GM19324 (cell line): Measurements from ENCODE around the gene CFAP100.

ENCODE experiments used
- ATAC-seq: cut with Tn5 transposase; IDR thresholded peaks from one replicate; pipeline ENCODE4 v1.9.1; 2021; ENCODE audit warnings: mild to moderate bottlenecking, moderate library complexity; ENCODE audit not compliant: unreplicated experiment, low FRiP score

The CFAP100 gene

DNA sequence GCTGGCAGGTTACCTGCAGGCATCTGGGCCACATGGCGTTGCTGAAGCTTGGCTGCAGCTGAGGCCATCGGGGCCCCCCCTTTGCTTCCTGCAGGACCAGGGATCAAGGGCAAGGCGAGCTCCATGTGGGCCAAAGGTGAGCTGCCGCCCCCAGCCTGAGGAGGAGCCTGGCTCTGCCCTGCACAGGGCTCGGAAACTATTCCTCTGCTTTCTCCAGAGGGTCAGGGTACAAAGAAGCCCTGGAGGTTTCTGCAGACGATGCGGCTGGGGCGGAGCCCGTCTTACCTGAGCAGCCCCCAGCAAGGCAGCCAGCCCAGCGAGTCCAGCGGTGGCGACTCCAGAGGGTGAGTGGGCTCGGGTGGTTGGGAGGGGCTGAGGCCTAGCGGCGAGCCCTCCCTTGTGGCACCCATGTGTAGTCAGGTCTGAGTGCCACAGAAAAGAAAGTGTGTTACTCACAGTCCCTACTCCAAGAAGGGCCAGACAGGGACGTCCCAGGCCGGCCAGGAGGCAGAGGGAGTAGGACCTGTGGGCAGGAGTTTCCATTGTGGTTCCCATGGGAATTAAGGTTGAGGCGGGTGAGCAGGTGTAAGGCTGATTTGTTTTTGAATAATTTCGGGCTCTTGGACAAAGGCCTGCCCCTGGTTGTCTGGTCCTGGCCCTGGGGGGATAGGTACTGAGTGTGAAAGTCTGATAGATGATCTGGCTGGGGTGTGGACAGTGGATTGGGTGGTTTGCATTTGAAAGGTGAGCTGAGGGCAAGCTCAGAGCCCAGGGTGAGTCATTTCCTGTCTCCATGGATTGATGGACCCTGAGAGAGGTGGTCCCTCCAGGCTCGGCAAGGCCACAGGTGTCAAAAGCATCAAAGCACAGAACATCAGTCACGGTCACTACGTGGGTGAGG lies 25.4 kb downstream of the CFAP100 start:
- ATAC-seq = no peak

DNA sequence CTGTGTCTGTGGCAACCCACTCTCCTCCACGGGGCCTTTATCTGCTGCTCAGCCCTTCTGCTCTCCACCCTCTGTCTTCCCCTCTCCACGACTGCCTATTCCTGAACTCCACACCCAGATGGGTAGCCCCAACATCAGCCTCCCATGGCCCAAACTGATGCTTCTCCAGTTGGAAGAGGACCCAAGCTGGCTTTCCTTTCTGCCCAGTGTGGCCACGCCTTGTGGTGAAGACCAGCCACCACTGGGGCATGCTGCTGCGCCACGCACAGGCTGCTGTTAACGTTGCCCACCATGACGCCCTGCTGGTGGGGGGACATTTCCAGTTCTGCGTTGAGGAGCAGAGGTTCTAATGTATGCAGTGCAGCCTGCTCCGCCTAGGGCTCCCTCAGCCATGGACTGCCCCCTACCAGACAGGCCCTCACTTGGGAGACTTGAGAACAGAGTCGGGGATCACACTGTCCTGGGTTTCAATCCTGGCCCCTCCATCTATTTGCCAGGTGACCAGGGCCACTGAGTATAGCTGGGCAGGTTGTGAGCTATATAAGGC lies 26.9 kb downstream of the CFAP100 start:
- no peak for ATAC-seq

DNA sequence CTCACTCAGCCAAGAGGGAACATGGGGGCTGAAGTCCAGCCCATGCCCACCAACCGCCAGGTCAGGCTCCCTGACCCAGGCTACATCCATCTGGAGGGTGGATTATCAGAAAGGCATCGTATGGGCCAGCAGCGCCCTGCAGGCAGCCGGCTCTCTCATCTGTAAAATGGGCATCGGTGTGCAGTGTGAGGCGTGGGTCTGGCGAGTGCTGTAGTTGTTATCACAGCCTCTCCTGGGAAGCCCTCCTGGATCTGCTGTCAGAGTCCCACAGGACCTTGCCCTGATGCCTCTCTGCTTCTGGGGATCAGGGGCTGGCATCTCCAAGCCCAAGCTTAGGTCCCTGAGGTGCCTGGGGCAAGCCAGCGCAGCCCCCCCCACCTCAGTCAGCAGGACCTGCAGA lies 27.4 kb downstream of the CFAP100 start:
- no peak for ATAC-seq

DNA sequence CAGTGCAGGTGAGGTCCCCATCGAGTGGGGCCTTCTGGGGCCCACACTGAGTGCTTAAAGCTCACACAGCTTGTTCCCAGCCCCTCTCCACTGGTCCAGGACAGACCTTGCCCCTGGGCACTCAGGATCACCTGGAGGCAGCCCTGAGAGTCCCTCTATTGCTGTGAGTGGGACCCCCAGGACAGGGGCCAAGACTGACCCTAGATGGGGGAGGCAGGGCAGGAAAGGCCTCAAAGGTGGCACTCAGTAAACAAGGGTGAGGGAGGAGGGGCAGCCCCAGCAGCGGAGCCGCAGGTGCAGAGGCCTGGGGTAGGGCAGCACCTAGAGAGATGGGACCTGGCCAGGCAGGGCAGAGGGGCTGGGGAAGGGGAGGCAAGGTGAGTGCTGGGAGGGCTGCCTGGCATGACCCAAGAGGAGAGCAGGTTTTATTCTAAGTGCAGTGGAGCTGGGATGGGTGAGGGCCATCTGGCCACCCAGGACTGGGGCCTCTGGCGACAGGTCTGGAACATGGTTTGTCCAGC lies 27.9 kb downstream of the CFAP100 start:
- no peak for ATAC-seq

DNA sequence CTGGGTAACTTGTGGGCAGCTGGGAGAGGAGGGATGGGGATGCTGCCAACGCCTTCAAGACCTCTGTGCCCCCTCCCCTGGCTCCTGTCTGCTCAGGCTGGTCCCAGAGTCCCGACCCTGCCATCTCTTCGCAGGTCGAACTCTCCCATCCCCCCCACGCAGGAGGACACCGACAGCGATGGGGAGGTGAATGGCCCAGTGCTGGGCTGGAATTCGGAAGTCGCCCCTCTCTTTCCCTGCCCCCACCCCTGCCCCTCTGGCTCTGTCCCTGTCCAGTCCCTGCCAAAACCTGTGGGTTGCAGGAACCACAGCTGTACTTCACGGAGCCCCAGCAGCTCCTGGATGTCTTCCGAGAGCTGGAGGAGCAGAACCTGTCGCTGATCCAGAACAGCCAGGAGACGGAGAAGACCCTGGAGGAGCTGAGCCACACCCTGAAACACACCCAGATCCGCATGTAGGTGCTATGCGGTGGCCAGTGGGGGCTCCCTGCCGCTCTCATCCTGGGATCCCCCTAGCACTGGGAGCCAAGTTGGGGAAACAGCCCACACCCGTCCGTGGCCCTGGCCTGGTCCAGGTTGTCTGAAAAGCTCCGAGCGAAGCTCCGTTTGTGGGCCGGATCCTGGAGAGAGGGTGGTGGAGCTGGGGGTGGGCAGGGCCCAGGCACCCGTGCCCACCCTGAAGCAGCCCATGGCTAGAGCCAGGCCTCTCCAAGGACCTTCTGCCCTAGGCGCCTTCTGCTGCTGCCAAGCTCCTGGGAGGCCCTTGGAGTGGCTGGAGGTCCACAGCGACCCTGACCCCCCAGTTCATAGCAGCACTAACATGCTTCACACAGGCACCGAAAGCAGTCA lies 28.7 kb downstream of the CFAP100 start:
- no peak for ATAC-seq

DNA sequence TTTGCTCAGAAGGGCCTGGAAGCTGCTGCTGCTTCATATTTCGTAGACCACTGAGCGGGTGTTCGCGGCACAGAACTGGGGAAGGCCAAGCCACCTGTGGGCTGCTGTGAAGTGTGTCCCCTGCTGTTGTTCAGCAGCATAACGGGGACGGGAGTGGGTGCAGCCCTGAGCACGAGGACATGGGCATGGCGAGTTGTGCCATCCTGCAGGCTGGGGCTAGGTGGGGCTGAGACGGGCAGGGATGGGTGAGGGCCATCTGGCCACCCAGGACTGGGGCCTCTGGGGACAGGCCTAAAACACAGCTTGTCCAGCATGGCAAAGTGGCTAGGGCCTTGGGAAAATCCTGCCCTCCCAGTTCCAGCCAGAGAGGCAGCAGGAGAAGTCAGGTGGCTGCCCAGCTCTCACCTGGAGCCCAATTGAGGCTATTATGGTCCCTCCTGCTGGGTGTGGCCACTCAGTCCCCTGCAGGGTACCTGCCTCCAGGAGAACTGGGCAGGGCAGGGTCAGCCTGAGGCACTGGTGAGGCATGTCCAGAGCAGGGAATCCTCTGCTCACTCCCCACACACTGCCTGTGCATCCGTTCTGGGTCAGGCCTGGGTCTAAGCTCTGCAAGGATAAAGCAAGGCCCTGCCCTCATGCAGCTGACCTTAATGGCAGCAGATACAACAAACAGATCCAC lies 29.5 kb downstream of the CFAP100 start:
- ATAC-seq = no peak

DNA sequence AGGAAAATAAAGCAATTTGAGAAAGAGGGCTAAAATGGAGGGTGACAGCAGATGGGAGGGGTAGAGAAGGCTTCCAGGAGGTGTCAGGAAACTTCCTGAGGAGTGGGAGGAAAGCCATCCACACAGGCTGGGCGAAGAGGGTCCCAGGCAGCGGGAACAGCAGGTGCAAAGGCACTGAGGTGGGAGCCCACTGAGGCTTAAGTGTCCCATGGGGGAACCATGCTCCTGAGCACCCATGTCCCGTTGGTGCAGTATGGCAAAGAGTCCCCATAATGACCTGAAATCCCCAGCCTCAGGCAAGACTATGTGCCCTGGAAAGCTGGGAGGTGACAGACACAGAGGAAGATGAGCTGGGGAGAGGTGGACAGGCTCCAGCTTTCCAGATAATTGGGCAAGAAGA lies 30.0 kb downstream of the CFAP100 start:
- ATAC-seq = no peak

DNA sequence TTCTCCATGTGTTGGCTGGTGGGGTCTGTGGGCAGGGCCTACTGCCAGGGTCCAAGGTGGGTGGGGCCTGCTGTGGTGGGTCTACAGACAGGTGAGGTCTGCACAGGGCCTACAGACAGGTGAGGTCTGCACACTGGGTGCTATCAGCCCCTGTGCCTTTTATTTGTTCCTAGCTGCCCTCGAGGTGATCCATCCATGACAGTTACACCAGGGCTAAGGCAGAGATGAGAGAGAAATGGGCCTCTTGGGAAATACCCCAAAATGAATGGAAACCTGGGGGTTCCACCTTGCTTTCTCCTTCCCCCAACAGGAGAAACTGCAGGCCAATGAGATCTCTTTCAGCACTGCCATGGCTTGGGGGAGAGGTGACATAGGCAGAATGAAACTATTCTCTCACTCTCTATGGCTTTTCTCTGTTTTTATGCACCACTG lies 36.4 kb downstream of the CFAP100 start:
- ATAC-seq = no peak

DNA sequence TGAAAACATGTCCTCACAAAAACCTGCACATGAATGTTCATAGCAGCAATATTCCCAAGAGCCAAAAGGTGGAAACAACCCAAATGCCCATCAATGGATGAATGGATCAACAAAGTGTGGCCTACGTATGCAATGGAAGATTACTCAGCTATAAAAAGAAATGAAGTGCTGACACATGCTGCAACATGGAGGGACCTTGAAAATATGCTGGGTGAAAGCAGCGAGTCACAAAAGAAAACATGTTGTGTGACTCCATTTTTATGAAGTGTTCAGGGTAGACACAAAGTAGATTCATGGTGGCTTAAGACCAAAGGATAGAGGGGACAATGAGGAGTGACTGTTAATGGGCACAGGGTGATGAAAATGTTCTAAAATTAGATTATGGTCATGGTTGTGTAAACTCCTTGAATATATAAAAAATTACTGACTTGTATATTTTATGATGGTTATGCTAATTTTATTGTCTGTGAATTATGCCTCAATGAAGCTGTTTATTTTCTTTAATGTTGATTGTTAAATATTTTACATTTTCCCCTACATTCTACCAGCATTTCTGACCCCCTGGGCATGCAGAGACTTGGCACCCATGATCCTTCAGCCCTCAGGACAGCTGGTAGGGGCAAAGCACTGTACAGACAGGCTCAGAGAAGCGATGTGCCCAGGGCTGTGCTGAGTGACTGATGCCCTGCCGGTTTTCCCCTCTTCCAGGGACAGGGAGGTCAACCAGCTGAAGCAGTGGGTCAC lies 37.8 kb downstream of the CFAP100 start:
- no peak for ATAC-seq

DNA sequence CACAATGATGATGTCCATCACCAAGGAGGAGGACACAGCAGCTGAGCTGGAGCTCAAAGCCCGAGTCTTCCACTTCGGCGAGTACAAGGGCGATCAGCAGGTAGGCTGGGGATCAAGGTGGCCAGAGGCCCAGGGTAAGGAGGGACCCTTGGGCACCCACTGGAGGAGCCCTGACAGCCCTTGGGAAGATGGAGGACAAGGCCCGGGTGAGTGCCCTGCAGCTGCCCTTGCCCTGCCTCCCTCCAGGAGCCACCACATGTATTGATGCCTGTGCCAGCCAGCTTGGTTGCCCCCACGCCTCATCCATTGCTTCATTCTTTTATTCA lies 38.4 kb downstream of the CFAP100 start:
- ATAC-seq = no peak

DNA sequence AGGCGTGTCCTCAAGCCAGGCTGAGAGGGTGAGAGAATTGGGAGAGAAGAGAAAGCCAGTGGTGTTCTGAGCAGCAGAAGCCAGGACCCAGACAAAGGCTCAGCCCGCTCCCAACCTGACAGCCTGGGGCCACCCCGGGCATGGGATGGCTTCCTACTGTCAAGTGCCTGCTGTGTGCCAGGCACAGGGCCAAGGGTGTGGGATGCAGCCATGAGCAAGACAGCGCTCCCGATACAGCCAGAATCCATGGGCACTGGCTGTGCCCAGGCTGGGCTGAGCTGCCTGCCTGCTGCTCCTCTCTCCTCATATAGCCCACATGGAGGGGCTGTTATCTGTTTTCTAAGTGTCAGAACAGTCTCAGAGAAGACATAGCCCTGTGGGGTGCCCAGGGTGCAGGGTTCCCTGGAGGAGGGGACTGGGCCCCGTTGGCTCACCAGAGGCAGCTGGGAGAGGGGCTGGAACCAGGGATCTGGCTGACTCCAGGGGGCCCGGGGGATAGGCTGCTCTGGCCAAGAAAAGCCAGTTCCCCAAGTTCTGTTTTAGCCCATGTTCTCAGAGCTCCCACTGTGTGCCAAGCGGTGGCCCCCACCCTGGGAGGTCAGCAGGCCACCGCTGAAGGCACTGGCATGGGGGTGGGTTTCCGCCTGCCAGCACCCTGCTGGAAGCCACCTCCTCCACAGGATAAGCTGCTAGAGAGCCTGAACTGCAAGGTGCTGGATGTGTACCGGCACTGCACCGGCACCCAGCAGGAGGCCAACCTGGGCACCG lies 39.0 kb downstream of the CFAP100 start:
- ATAC-seq = no peak

DNA sequence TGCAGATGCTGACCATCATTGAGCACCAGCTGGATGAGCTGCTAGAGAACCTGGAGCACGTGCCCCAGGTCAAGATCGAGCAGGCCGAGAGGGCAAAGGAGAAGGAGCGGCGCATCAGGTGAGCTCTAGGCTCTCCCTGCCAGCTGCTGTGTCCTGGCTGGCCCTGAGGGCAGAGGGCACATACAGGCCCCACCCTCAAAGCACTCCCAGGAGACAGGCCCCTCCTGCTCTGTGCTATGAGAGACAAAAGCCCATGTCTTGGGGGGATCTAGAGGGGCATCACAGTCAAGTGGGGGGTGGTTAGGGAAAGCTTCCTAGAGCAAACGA lies 39.5 kb downstream of the CFAP100 start:
- no peak for ATAC-seq

DNA sequence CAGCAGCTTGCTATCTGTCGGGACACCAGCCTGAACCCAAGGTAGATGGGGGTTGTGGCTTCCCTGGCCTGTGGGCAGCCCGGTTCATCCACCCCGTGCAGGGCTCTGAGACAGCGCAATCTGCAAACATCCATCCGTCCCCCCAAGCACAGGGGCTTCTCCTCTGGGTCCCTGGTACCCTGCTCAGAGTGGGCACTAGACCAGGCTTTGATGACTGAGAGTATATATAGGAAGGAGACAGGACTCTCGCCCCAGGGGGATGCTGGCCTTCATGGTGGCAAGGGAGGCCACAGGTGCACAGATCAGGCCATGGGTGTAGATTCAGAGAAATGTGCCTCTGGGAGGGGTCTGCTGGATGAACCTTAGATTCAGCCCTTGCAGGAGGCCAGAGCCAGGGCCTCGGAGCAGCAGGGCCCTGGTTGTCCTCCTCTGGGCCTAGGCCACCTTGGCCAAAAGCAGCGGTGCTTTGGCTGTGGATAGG lies 40.3 kb downstream of the CFAP100 start:
- no peak for ATAC-seq

DNA sequence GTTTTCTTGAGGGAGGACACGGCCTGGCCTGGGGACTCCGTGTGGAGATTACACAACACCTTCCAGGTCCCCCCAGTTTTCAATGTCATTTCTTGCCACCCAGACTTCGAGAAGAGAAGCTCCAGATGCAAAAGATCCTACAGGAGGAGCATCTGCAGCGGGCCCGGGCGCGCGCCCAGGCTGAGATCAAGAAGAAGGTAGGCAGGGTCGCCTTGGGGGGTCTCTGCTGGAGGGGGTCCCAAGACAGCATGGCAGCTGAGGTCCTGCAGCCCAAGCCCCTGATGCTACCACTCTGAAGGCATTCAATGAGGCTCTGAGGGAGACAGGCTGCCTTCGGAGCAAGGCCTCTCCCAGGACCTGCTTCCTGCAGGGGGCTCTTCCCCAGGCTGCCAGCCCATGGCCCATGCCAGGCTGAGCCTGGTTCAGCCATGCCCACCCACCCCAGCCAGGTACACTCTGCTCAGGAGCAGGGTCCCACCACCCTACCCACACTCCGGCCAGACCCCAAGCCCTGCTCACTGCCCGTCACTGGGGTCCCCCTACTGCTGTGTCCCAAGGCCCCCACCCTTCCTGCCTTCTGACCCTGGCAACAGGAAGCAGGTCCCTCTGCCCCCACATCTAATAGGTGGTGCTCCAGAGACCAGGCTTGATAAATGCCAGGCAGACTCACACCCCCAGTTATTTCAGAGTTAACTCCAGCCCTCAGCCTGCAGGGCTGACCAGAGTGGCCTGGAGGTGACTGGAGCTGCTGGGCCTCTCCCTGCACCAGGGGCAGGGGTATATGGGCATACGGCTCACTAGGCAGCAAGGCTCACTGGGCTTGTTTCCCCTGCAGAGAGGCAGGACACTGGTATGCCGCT lies 41.0 kb downstream of the CFAP100 start:
- no peak for ATAC-seq

DNA sequence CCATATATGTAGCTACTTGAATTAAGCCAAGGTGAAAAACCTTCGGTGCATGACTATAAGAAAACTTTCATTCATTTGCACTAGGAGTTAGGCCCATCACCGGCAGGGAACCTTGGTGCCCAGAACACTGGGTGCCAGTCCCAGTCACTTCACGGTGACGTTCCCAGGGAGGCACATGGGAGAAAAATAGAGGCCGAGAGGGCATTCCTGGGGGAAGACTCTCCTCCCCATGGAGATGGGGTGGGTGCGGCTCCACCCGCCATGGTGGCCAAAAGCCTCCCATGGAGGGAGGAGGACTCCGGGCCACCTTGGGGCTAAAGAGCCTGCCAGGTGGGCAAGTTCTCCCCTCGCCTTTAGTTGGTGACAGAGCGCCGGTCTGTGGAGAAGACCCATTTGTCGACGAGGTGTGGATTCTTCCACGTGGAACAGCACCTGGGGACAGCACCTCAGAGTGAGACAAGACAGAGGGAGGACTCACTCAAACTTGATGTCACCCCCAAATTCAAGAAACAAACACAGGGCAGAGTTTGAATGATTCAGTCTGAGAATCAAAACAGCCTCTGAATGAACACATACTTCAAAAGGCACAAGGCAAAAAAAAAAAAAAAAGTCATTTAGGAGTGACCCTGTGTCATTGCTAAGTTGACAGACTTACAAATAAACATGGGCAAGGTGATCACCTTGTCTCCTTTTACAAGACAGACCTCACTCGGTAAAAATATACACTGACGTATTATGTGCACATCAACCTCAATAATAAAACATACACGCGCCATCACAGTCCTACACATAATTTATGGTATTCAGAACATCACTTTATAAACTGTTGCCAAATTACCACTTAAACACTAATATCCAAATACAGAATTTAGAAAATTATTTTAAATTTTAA lies 42.4 kb downstream of the CFAP100 start:
- ATAC-seq = no peak

DNA sequence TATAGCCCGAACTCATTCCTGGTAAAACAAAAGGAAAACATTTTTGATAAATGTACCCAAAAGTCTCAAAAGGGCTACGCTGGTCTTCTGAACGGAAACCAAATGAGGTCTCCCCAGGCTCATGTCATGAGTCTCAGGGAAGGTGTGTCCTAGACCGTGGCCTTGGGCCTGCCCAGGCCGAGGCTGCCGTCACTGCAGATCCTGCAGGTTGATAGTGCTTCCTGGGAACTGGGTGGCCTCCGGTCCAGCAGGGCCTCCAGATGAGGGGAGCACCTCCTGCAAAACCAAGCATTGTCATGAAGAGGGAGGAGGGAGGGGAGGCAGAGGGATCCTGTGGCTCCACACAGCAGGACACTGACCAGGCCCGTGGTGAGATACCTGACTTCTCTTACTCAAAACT lies 43.5 kb downstream of the CFAP100 start:
- ATAC-seq = no peak

DNA sequence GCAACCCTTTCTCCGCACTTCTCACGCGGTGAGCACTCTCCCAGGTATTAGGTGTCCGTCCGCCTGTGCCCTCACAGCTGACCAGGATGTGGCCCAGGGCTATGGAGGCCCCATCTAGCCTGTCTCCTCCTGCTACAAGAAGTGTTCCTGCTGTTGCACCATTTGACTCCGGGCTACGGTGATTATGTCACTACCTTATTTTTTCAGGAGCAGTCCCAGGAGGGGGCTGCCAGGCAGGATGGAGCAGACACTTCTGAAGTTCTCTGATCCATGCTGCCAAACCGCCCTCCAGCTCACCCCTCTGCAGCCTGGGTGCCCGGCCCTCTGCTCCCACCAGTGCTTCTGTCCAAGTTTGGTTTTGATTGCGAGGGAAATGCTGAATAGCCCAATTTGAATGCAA lies 44.0 kb downstream of the CFAP100 start:
- ATAC-seq = no peak
